Activated CD8-positive, alpha-beta memory T cell treated with anti-CD3 and anti-CD28 coated beads, Interleukin-2, amount 10 ng/mL, durations not matched to agents 7 days and 5 days (primary cell): ENCODE results near the gene ARHGAP32. TPM values are rescaled to one million over a fixed set of nuclear protein-coding genes. Genes with fewer than 3 reads are reported as not detected.
"Not testable (repeated sequence)": the region's sequence is repeated elsewhere in the genome, so short reads cannot be mapped to it uniquely, and the experiment has no call there.

Experiments used
- ATAC-seq: fragments of 150-1000 bp; cut with Tn5 transposase; one replicate; pipeline ENCODE4 v1.10.0; 2021; ENCODE audit warnings: moderate library complexity
- CTCF ChIA-PET: fragments of 350-600 bp; sonication (Branson Sonifier 250); formaldehyde crosslinking; loops from one replicate; lab custom pipeline; 2021; ENCODE audit warnings: antibody characterized with exemption; lab: Charles Lee
- DNase-seq: peaks from one replicate; pipeline ENCODE4 v3.0.0-alpha.2; 2020
- H3K27ac Mint-ChIP-seq: one replicate; pipeline ENCODE4 v1.8.0; 2021; ENCODE audit warnings: mild to moderate bottlenecking, mixed read lengths
- H3K27me3 Mint-ChIP-seq: one replicate; pipeline ENCODE4 v1.8.0; 2021; ENCODE audit warnings: mixed read lengths
- H3K36me3 Mint-ChIP-seq: one replicate; pipeline ENCODE4 v1.8.0; 2021; ENCODE audit warnings: mild to moderate bottlenecking, mixed read lengths
- H3K4me1 Mint-ChIP-seq: one replicate; pipeline ENCODE4 v1.8.0; 2021; ENCODE audit warnings: mixed read lengths
- H3K4me3 Mint-ChIP-seq: one replicate; pipeline ENCODE4 v1.8.0; 2021; ENCODE audit warnings: mild to moderate bottlenecking, moderate library complexity, mixed read lengths
- H3K9me3 Mint-ChIP-seq: one replicate; pipeline ENCODE4 v1.8.0; 2022; ENCODE audit warnings: low read depth, mixed read lengths
- total RNA-seq, 2 experiments: library from RNA; stranded (reverse); gene quantifications; one replicate each; pipeline ENCODE4 v1.2.3, GENCODE V29; 2021

The ARHGAP32 gene
- total RNA-seq, 2 experiments from 2014 or later, result 1.0 to 1.3 TPM

DNA sequence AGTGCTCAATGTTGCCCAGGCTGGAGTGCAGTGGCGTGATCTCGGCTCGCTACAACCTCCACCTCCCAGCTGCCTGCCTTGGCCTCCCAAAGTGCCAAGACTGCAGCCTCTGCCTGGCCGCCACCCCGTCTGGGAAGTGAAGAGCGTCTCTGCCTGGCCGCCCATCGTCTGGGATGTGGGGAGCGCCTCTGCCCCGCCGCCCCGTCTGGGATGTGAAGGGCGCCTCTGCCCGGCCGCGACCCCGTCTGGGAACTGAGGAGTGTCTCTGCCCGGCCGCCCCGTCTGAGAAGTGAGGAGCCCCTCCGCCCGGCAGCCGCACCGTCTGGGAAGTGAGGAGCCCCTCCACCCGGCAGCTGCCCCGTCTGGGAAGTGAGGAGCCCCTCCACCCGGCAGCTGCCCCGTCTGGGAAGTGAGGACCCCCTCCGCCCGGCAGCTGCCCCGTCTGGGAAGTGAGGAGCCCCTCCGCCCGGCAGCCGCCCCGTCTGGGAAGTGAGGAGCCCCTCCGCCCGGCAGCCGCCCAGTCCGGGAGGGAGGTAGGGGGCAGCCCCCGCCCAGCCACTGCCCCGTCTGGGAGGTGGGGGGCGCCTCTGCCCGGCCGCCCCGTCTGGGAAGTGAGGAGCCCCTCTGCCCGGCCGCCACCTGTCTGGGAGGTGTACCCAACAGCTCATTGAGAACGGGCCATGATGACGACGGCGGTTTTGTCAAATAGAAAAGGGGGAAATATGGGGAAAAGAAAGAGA is 63.1 kb downstream of the ARHGAP32 start:
- H3K4me1 Mint-ChIP-seq, DNase-seq, ATAC-seq, H3K9me3 Mint-ChIP-seq, H3K36me3 Mint-ChIP-seq, H3K27ac Mint-ChIP-seq, H3K4me3 Mint-ChIP-seq, CTCF ChIA-PET, H3K27me3 Mint-ChIP-seq: not testable (repeated sequence)

DNA sequence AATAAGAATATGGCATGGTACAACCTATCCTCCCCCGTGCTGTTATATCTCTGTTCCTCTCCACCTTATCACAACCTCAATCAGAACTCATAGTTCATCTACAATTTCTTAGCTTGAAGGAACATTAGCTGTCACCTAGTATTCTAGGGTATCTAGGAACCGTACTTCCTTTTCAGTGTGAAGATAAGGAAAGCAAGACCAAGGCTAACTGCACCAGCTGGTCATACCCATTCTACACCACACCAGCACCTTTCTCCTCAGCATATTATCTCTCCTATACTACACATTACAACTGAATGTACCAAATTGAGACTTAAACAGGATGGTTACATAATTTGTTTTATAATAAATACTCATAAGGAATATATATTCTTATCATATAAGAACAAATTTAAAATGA is 73.1 kb downstream of the ARHGAP32 start:
- Mint-ChIP-seq H3K36me3 (no peaks in the 10 kb centered on the region), H3K27ac (no peak overlapping the region), H3K9me3 (no peaks in the 10 kb centered on the region), H3K4me3 (no peak overlapping the region), H3K27me3 (peaks cover 18% of the 10 kb centered on the region), H3K4me1 (no peaks in the 10 kb centered on the region)
- CTCF ChIA-PET, result interaction anchor here (0.8 to 1.6 kb wide), 6 partner anchors 12 to 245 kb away, joined by 3 to 7 read pairs (median 6); no protein-coding TSS in a partner anchor
- ATAC-seq, result no peak
- no peak for DNase-seq

DNA sequence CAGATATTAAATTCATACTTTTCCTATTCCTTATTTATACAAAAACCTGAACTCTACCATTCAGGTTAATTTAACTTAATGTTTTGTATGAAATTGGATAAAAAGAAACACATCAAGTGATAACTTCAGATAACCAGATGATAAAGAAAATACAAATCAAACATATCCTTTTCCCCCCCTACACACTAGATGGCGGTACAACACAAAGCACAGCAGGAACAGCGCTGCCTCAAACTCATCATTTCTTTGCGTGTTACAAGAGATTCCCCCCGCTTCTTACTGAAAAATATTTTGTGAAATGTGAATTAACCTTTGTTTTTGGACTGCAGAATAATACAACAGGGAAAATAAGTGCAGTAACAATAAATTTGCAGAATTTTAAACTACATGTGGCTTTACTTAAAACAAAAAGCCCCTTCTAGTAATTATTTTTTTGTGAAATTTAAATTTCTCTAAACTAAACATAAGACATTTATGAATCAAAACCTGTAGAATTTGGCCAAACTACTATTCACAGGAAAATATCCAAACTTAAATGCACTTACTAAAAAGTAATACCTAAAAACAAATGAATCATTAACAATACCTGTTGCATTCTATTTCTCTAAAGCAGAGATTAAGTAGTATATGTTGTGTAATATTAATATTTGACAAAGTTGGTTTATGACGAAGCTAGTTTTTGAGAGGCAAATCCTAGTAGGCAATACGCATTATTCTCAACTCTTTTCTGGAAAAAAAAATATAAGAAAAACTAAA is 74.4 kb downstream of the ARHGAP32 start:
- Mint-ChIP-seq H3K36me3 (no peaks in the 10 kb centered on the region), H3K4me3 (no peak overlapping the region), H3K27ac (no peak overlapping the region), H3K9me3 (no peaks in the 10 kb centered on the region), H3K4me1 (no peaks in the 10 kb centered on the region), H3K27me3 (peaks cover 20% of the 10 kb centered on the region)
- DNase-seq (peak; percentile 51), ATAC-seq (no peak)
- CTCF ChIA-PET, result interaction anchor here (0.9 to 1.6 kb wide), 5 partner anchors 13 to 246 kb away, joined by 4 to 7 read pairs (median 6); no protein-coding TSS in a partner anchor

DNA sequence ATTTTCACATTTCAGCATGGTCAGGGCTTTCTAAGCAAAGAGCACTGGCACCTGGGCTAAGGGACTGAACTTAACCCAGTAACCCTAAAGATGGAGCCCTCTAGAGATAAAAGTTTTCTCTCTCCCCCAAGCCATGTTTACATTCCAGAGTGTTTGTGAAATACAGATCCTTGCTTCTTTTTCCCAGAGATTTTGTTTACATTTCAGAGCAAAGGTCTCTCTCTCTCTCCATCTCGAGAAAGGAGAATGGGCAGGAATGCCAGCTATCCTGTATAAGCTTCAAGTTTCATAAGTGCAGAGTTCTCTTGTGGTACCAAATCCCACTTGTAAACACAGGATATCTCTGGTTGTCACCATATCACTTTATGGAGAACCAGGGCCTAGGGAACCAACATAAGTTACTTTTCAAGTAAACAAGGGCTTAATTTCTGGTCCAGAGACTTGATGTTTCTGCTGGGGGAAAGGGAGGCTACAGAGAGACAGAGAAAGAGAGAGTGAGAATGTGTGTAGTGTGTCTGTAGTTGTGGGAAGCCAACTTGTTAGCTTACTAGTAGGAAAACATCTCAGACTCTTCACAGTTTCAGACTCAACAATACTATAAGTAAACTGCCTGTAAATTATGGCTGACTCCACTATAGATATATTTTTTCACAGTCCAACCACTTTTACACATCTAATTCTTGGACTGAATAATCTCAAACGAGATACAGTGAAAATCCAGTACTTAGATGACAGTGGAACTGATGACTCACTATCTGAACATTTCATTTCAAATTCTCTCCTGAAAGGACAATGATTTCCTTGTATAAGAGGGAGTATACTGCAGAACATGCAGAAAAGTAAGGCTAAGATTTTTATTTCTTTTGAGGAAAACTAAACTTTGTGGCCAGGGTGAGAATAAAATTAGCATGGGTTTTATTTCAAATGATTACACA is 76.2 kb downstream of the ARHGAP32 start:
- CTCF ChIA-PET, result interaction anchor here (1.7 kb wide), 1 partner anchor 216 kb away, joined by 5 read pairs; no protein-coding TSS in a partner anchor
- no peak for ATAC-seq
- H3K27ac Mint-ChIP-seq, result no peak overlapping the region
- H3K4me1 Mint-ChIP-seq, result no peaks in the 10 kb centered on the region
- no peaks in the 10 kb centered on the region for H3K36me3 Mint-ChIP-seq
- DNase-seq, result no peak
- H3K4me3 Mint-ChIP-seq, result no peak overlapping the region
- peaks cover 20% of the 10 kb centered on the region for H3K27me3 Mint-ChIP-seq
- H3K9me3 Mint-ChIP-seq, result no peaks in the 10 kb centered on the region

DNA sequence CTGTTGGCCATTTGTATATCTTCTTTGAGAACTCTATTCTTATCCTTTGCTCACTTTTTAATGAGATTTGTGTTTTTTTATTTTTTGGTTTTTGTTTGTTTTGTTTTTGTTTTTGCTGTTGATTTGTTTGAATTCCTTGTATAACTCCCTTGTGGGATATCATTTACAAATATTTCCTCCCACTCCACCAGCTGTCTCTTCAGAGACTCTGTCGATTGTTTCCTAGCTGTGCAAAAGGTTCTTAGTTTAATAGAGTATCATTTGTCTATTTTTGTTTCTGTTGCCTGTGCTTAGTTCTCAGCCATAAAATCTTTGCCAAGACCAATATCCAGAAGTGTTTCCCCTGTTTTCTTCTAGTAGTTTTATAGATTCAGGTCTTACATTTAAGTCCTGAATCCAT is 82.4 kb downstream of the ARHGAP32 start:
- H3K27ac Mint-ChIP-seq, result no peak overlapping the region
- no peaks in the 10 kb centered on the region for H3K36me3 Mint-ChIP-seq
- ATAC-seq, result no peak
- H3K9me3 Mint-ChIP-seq, result no peaks in the 10 kb centered on the region
- CTCF ChIA-PET, result no interaction called here
- DNase-seq, result no peak
- H3K27me3 Mint-ChIP-seq, result peaks cover 3% of the 10 kb centered on the region
- no peaks in the 10 kb centered on the region for H3K4me1 Mint-ChIP-seq
- no peak overlapping the region for H3K4me3 Mint-ChIP-seq

DNA sequence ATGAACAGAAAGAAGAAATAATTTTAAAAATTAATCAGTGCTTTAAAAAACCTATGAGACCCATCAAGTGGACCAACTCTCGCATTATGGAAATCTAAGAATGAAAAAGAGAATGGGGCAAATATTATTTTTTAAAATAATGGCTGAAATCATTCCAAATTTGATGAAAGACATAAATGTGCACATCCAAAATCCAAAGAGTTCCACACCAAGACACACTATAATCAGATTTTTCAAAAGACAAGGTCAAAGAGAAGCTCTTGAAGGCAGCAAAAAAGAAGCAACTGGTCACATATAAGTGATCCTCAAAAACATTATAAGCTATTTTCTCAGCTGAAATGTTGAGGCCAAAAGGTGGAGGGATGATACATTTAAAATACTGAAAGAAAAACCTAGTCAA is 85.3 kb downstream of the ARHGAP32 start:
- Mint-ChIP-seq H3K4me3 (no peak overlapping the region), H3K36me3 (no peaks in the 10 kb centered on the region), H3K27me3 (no peaks in the 10 kb centered on the region), H3K4me1 (no peaks in the 10 kb centered on the region), H3K27ac (no peak overlapping the region), H3K9me3 (peaks cover 1% of the 10 kb centered on the region)
- DNase-seq, result no peak
- ATAC-seq, result no peak
- CTCF ChIA-PET, result no interaction called here

DNA sequence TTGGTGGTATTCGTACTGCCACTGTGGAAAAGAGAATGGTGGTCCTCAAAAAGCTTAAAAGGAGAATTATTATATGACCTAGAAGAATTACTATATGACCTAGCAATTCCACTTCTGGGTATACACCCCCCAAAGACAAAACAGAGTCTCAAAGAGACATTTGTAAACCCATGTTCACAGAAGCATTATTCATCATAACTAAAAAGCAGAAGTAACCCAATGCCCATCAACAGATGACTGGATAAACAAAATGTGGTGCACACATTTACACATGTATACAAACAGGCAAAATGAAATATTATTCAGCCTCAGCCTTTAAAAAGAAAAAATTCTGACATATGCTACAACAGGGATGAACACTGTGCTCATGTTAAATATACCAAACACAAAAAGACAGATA is 89.4 kb downstream of the ARHGAP32 start:
- Mint-ChIP-seq H3K9me3 (peaks cover 6% of the 10 kb centered on the region), H3K27ac (no peak overlapping the region), H3K4me1 (no peaks in the 10 kb centered on the region), H3K4me3 (no peak overlapping the region), H3K27me3 (no peaks in the 10 kb centered on the region), H3K36me3 (no peaks in the 10 kb centered on the region)
- ATAC-seq (no peak), DNase-seq (no peak)
- CTCF ChIA-PET, result no interaction called here

DNA sequence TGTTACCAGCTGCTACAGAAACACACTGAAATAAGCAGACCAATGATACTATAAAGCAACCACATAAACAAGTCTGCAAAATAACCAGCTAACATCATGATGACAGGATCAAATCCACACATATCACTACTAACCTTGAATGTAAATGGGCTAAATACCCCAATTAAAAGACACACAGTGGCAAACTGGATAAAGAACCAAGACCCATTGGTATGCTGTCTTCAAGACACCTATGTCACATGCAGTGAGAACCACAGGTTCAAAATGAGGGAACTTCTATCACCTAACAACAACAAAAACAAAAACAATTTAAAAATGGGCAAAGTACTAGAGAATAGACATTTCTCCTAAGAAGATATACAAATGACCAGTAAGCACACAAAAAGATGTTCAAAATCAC is 89.9 kb downstream of the ARHGAP32 start:
- Mint-ChIP-seq H3K27ac (no peak overlapping the region), H3K9me3 (peaks cover 6% of the 10 kb centered on the region), H3K4me3 (no peak overlapping the region), H3K36me3 (no peaks in the 10 kb centered on the region), H3K4me1 (no peaks in the 10 kb centered on the region), H3K27me3 (no peaks in the 10 kb centered on the region)
- CTCF ChIA-PET, result no interaction called here
- DNase-seq (no peak), ATAC-seq (no peak)

DNA sequence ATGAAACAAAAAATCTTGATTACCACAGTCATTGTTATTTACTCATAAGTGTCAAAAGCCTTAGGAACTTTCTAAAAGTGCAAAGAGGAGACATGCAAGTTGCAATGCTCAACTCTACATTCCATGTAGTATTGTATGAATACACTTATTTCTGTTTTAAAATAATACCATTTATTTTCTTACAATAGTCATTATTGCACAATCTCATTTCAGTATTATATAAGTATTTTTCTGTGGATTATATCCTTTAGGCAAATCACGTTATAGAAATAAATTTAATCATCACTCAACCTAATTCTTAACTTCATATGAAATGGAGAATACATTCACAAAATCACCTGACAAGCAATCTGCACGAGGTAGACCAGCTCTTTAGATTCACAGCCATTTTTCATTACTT is 98.8 kb downstream of the ARHGAP32 start:
- H3K4me3 Mint-ChIP-seq, result no peak overlapping the region
- no peak overlapping the region for H3K27ac Mint-ChIP-seq
- CTCF ChIA-PET, result no interaction called here
- peaks cover 2% of the 10 kb centered on the region for H3K9me3 Mint-ChIP-seq
- no peaks in the 10 kb centered on the region for H3K27me3 Mint-ChIP-seq
- DNase-seq, result no peak
- no peak for ATAC-seq
- H3K36me3 Mint-ChIP-seq, result no peaks in the 10 kb centered on the region
- H3K4me1 Mint-ChIP-seq, result no peaks in the 10 kb centered on the region

DNA sequence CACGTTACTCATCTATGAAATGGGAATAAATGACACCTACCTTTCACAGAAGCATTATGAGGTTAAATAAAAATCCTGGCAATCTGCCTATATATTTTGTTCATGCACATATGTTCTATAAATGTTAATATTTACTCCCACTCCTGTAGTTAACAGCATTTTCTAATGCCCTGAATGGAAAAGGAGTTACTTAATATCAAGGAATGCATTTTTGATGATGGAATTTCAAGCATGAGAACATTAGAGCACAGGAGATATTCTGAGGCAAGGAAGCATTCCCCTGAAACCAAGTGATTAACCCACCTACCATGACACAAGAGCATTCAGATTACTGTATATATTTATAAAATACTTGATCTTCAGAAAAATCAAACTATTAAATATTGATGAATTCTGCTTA is 102.1 kb downstream of the ARHGAP32 start:
- Mint-ChIP-seq H3K27me3 (no peaks in the 10 kb centered on the region), H3K4me1 (no peaks in the 10 kb centered on the region), H3K9me3 (no peaks in the 10 kb centered on the region), H3K4me3 (no peak overlapping the region), H3K36me3 (no peaks in the 10 kb centered on the region), H3K27ac (no peak overlapping the region)
- CTCF ChIA-PET, result no interaction called here
- DNase-seq (no peak), ATAC-seq (no peak)

DNA sequence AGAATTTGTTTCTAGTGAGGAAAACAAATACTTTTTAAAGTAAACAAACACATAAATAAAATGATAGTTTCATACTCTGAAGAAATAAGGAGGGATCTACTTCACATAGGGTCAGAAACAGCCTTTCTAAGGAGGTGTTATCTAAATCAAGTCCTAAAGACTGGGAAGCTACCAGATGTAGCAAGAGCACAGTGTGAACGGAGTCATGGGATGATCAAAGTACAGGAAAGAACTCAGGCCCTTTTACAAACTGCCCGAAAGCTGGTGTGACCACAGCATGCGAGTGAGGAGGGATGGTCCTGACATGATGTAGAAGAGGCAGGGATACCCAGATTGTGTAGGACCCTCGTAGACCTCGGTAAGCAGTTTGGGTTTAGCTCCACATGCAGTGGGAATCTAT is 102.8 kb downstream of the ARHGAP32 start:
- peaks cover 1% of the 10 kb centered on the region for H3K9me3 Mint-ChIP-seq
- DNase-seq (no peak), ATAC-seq (no peak)
- no peaks in the 10 kb centered on the region for H3K27me3 Mint-ChIP-seq
- H3K27ac Mint-ChIP-seq, result no peak overlapping the region
- no peak overlapping the region for H3K4me3 Mint-ChIP-seq
- H3K4me1 Mint-ChIP-seq, result no peaks in the 10 kb centered on the region
- H3K36me3 Mint-ChIP-seq, result no peaks in the 10 kb centered on the region
- CTCF ChIA-PET, result interaction anchor here (0.6 to 0.7 kb wide), 3 partner anchors 16 to 891 kb away, joined by 3 to 4 read pairs (median 3); no protein-coding TSS in a partner anchor

DNA sequence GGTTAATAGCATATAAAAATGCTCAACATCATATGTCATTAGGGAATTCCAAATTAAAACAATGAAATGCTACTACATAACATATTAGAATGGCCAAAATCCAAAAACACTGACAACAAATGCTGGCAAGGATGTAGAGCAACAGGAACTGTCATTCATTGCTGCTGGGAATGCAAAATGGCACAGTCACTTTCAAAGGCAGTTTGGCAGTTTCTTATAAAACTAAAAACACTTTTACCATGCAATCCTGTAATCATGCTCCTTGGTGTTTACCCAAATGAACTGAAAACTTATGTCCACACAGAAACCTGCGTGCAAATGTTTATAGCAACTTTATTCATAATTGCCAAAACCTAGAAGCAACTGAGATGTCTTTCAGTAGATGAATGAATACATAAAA is 105.1 kb downstream of the ARHGAP32 start:
- Mint-ChIP-seq H3K27me3 (no peaks in the 10 kb centered on the region), H3K36me3 (no peaks in the 10 kb centered on the region), H3K4me1 (no peaks in the 10 kb centered on the region), H3K4me3 (no peak overlapping the region), H3K9me3 (peaks cover 6% of the 10 kb centered on the region), H3K27ac (no peak overlapping the region)
- no peak for DNase-seq
- CTCF ChIA-PET, result no interaction called here
- ATAC-seq, result no peak

DNA sequence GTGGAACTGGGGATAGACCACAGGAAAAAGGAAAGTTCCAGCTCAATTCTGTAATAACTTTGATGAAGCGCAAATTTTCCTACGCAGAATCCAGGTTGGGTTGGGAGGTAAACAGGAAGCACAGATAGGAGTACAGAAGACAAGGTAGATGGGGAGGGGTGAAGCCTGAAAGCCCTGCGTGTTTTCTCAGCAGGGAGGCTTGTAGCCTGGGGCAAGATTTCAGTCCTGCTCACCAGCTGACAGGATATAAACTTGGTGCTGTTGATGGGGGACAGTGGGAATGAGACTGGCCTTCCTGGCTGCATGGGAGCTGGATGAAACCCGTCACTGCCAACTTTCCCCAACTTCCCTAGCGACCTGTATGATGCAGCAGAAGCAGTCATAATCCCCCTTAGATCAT is 114.9 kb downstream of the ARHGAP32 start:
- H3K9me3 Mint-ChIP-seq, result no peaks in the 10 kb centered on the region
- CTCF ChIA-PET, result no interaction called here
- no peaks in the 10 kb centered on the region for H3K27me3 Mint-ChIP-seq
- H3K4me3 Mint-ChIP-seq, result no peak overlapping the region
- H3K27ac Mint-ChIP-seq, result no peak overlapping the region
- H3K4me1 Mint-ChIP-seq, result no peaks in the 10 kb centered on the region
- ATAC-seq (no peak), DNase-seq (no peak)
- no peaks in the 10 kb centered on the region for H3K36me3 Mint-ChIP-seq
